ENCODE measurements around the gene POU5F2.
A peak's percentile ranks its signal among the peaks of the same experiment; 100 is the strongest.

The POU5F2 gene, protein sequence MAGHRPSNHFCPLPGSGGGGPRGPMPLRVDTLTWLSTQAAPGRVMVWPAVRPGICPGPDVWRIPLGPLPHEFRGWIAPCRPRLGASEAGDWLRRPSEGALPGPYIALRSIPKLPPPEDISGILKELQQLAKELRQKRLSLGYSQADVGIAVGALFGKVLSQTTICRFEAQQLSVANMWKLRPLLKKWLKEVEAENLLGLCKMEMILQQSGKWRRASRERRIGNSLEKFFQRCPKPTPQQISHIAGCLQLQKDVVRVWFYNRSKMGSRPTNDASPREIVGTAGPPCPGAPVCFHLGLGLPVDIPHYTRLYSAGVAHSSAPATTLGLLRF

DNA sequence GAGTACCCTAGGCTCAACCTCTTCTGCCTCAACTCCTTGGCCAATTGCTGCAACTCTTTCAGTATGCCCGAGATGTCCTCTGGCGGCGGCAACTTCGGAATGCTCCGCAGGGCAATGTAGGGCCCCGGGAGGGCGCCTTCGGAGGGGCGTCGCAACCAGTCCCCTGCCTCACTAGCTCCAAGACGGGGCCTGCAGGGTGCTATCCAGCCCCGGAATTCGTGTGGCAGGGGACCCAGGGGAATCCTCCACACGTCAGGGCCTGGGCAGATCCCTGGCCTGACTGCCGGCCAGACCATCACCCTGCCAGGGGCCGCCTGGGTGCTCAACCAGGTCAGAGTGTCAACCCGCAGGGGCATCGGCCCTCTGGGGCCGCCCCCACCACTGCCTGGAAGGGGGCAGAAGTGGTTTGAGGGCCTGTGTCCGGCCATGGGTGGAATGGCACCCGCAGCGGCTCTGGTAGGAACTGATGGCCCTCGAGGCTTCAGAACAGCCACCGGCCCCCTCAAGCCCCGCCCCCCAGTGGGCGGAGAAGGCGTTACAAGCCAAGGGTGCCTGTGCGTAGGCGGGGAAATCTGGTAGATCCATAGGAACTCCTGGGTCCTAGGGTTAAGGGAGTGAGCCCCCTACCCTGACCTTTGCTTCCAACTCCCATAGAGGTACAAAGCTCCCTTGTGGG is at the start of gene POU5F2:
Gene POU5F2, minus strand, starts transcription at position 465 of the 676 bp plus-strand sequence. Its CDS starts 37 bp downstream, at position 428.
- no peak for DNase-seq

DNA sequence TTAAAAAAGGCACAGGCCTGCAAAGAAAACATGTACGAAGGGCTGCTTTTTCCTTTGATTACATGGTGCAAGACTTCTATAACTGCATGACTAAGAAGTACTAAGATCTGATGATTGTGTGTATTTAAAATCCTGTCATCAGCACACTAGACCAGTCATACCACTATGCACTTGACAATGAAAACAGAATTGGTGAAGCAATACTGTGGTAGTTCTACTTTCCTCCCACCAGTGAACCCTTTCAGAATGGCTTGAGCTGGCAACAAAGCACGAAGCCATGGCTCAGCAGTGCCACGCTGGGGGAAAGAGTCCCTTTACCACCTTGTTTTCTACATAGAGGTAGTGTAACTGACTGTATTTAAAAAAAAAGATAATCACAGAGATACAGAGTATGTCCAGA is 49.0 kb upstream of the POU5F2 start:
- DNase-seq, result no peak

DNA sequence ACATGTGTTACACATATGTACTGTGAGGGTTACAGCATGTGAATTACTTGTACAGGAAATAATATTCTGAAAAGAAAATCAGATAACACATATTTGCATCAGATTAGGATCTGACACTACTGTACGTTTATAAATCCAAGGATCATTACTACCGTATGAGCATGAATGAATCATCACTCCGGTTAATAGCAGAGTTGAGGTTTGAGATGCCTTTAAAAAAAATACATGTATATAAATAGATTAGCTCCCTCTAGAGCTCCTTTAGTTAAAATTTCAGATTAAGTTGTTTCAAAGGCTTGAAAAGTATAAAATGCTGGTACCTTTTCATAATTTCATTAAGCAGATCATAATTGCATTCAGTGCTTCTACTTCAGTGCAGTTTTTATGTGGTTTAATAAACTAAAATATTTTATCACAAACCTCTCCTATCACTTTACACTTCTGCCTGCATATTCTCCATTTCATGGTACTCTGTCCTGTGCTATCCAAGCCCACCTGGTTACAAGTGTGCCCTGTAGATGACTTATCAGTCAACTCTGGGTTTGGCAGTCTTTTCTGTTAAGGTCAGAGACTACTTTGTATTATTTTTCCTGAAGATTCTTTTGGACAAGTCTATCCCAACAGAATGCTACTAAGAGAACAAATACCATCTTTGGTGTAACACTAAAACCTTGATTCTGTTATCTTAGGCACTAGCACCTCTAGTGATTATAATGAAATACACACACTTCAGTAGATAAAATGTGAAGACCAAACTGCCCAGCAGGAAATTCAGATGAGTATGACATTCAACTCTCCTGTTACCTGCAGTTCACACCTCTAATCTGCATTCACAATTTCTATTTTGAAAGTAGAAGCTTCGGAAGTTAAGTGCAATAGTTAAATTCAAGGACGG is 48.0 kb upstream of the POU5F2 start:
- peak; percentile 80 for DNase-seq

DNA sequence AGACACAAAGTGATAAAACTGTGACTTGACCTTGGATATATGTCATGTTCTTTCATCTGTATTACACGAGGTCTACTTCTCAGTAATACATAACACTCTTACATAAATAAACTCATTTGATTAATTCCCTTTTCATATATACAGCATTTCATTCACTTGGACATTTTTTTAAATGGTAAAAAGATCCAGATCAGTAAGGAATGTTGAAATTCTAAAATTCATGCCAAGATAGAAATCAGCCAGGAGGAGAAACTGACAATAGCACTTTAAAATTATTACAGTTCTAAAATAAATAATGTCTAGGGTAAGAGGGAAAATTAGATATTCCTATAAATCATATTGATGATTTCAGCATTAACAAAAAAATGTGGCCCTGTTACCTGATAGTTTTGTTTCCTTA is 46.2 kb upstream of the POU5F2 start:
- DNase-seq, result no peak

DNA sequence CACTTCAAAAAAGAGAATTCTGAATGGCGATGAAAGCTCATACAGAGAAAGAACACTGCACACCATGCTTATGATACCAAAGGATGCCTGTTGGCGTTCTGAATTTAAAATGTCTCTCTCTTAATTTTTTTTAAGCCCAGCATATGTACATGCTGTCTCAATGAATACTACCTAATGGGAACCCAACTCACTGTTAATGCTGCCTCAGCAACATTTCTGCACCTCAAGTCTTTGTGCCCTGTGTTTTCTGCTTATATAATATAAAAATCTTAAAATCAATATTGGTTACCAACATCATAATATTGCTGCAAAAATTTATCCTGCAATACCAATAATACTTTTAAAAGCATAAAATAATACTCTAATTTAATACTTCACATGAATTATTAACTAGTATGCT is 44.1 kb upstream of the POU5F2 start:
- no peak for DNase-seq

DNA sequence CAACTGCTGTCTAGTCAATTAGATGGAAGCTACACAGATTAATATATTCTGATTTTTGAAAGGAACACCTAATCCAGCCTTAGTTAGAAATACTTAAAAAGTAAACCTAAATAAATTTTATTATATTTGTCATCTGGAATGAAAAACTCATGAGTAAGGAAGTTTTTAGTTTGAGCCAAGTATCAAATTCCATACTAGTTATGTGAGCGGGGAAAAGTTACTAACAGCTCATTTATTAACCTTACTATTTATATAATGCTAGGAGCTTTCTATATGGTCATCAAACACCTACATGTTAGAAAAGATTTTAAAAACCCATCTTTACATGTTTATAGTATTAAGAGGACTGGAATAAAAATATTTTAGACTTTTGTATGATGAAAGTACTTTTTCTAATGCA is 41.6 kb upstream of the POU5F2 start:
- DNase-seq, result no peak

DNA sequence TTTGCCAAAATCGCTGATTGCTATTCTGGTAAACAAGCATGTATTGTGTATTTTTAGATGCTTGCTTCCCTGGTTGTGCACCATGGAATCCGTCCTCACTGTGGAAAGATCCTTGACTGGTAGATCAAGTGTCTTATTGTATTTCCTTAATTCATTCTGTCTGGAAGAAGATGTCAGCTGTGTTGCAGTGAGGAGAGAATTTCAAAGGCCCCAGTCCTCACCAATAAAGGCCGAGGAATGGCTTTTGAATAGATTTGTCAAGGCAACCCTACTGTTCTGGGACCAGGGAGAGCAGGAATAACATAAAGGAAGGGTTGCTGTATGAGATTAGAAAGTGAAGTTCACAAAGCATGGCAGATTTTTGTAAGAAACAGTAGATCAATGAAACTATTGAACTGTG is 36.2 kb upstream of the POU5F2 start:
- no peak for DNase-seq

DNA sequence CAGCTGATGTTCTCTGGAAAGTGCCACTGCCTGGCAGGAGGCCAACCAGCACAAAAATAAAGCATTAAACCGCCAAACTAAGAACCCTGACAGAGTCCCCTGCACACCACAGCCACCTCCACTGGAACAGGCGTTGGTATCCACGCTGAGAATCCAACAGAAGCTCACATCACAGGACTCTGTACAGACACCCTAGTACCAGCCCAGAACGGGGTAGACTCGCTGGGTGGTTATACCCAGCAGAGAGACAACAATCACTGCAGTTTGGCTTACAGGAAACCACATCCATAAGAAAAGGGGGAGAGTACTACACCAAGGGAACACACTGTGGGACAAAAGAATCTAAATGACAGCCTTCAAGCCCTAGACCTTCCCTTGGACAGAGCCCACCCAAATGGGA is 15.0 kb upstream of the POU5F2 start:
- DNase-seq, result no peak

DNA sequence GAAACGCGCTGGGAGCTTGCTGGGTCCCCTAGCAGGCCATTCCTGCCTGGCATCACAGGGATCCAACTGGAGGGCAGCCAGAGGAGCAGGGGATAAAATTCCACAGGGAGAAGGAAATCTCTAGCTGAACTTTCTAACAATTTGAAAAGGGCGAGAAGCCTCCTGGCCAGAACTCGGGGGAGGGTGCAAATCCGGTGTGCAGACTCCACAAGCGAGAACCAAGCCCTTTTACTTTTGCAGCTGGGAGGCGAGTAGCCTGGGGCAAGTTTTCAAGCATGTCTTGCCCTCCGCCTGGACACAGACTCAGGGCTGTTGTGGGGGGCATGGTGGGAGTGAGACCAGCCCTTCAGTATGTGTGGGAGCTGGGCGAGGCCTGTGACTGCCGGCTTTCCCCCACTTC is 14.3 kb upstream of the POU5F2 start:
- DNase-seq, result no peak

DNA sequence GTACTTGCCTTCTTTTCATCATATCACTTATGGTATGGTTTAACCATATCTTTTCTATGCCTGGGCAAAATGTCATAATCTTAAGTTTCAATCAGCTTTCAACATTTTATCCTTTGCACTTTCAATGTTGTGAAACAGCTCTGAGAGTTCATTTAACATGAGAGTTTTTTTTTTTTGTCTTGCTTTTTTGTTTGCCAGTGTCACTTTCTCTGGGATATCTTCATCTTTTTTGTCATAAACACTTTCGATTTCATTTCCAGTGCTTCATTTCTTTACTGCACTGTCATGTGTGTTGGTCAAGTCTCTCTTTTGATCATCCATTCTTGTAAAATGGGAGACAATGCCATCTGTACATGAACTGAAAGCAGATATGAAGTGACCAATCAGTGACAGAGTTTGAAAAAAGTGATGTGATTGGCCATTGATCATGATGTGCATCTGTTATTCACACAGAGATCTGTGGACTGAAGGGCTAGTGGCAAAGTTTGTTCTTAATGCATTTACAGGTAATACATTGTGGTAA is 7.5 kb upstream of the POU5F2 start:
- DNase-seq, result no peak

DNA sequence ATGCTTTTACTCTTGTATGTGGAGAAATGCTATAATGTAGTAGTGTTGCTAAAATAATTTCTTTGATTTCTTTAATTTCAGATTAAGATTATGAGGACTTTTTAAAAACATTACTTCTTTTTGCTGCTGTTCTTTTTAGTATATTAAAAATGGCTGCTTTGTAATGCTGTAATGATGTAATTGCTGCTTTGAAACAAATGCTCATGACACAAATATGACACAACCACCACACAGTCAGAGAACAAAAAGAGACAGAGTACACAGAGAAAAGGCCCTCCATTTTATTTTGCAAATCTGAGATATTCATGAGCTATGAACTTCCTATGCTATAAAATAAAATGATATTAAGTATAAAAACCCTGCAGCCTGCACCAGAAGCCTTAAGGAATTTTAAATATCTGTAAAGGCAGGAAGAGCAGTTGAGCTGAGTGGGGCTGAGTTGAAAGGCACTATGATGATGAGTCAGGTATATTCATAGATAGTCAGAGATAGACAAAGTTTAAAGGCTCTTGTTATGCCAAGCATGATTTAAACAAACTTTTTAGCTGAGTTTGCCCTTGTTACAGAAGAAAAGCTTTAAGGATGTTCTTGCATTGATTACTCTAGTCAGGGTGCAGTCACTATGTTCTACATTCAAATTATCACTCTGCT is 5.1 kb upstream of the POU5F2 start:
- DNase-seq, result peak; percentile 32

DNA sequence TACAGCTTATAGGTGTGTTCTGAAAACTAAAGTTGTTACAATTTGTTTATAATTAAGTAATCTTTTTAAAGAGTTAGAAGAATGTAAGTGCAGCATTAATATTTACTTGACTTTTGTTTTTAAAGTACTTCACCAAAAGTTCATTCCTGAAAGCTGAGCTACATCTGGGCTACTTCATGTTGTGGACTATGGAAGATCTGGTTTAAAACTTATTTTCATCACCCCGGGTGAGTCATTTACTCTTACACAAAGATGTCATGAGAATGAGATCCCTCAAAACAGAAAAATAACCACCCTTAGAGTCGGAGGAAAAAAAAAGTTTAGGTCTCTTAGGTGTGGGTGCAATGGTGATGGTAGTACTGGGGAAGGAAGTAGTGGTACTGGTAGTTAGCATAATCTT is 5.1 kb downstream of the POU5F2 start:
- peak; percentile 38 for DNase-seq

DNA sequence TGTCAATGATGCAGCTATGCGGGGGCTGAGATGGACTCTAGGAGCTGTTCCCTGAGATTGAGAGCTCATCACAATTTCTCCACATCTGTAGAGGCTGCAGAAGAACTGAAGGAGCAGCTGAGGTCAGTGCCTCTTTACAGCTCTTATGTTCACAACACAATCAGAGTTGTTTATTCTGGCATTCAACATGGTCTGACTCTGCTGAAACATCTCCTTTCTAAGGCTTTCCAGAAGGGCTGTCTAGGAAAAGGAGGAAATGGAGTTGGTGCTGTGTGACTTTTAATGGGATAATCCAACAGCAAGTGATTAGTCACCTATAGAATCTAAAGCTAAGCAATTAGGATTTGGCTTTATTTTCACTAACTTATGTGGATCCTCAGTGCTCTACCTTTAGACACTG is 6.0 kb downstream of the POU5F2 start:
- DNase-seq, result peak; percentile 29

DNA sequence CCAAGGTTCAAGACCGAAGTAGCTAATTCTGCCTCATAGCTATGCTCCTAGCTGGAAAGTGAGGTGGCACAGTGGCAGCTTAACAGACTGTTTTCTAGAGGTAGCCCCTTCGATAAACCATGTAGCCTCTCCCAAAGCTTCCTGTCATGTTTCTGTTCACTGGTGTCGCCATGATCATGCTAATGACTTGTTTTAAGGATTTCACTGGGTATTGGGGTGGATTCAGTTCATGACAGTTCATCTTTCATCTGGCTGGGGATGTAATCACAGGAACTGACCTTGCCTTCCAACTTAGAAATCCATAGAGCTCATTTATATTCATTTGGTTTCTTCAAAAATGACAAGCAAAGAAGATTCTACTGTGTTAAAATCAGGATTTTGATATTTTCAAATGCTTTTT is 9.4 kb downstream of the POU5F2 start:
- no peak for DNase-seq

DNA sequence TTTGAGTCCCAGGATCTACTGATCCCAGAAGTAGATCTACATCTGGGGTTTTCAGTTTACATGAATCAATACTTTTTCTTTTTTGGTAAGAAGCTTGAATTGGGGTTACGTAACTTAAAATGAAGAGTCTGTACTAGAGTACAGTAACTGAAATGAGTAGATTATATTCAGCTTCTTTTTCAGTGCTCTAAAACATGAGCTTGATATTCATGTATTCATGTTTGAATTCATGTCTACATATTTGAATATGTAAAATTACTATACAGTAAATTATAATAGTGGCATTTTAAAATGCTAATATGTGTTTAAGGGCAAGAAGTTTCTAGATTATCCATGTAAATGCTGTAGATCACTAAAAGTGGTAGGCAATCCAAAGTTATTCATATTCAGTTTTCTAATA is 14.8 kb downstream of the POU5F2 start:
- DNase-seq, result no peak

DNA sequence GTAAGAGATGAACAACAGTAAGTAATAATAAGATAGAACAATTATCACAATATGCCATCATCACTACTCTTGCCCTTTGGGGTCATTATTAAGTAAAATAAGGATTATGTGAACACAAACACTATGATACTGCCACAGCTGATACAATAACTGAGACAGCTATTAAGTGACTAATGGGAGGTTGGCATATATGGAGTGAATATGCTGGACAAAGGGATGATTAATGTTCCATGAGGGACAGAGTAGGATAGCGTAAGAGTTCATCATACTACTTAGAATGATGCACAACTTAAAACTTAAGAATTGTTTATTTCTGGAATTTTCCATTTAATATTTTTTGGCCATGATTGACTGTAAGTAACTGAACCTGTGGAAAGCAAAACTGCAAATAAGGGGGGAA is 16.6 kb downstream of the POU5F2 start:
- no peak for DNase-seq

DNA sequence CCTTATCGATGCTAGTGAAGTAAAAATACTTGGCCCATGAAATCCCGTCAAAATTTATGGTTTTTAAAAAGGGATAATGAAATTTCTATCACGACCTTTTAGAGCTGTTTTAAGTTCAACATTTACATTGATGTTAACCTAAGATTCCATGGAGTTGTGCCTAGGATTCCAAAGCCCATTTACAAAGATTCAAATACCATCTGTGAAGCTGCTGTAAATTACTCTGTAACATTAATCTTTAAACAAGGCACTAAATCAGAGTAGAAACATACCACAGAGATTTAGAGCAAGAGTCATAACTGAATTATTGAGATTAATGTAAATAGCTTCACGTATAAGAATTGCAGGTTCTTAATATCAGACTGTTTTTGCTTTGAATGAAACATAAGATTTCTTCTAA is 17.7 kb downstream of the POU5F2 start:
- peak; percentile 8 for DNase-seq

DNA sequence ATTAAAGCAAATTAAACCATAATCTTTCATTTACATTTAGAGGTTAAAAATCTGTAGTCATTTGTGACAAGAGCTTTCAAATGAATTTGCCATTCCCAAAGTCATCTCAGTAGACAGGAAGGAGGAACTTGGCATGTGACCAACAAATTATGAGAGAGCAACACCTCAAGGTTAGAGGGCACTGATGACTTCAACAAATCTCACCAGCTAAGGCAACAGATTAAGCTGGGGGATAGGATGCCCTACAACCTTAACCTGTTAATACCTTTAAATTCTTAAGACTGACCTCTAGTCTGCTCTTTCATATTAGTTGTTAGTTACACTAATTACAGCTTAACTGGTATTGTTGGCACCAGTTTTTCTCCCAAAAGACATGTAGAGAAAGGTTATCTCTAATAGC is 18.4 kb downstream of the POU5F2 start:
- peak; percentile 9 for DNase-seq

DNA sequence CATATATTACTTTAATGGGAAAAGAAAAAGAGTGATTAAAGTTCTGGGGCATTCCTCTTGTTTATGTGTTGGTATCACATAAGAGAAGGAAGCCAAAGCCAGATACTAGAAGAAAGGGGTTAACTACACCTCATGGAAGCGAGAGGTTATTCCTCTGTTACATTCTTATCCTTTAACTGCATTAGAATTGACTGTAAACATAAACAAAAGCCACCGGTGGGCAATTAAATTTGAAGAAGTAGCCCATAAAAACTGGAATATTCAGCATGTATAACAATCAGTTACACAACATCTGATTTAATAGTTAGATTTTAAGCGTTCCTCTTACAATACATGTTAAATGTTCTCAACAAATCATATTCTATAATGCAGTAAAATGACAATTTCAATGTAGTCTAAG is 18.8 kb downstream of the POU5F2 start:
- no peak for DNase-seq

DNA sequence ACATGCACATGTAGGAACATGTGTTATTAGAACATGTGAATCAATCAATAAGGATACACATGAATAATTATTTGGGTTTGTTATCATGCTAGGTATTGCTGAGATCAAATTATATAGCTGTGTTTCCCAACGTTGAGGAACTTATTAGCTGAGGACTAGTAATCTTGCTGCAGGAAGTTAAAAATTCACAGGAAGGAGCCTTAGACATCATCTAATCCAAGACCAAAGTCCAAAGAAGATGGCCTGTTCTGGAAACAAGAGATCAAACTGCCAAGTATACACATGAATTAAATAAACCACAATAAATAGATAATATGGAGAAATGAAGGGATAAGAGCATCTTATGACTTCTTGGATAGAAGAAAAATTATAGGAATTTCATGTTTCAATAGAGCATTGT is 19.9 kb downstream of the POU5F2 start:
- no peak for DNase-seq

DNA sequence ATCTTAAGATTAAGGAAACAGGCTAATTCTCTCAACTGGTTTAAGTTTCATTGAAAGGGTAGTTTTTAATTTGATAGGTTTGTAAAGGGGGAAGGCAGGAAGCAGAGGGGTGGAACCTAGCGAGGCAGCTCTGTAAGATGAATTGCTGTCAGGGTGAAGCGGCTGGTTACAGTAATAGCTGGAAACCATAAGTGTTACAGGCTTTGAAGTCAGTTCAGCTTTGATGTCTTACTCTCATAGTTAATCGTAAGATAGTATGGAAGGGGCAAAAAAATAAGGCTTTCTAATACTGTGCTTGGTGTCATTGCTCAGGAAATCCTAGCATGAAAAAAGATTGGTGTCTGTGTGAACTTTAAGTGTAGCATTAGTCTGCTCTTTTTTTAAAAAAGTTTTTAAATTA is 20.3 kb downstream of the POU5F2 start:
- no peak for DNase-seq

DNA sequence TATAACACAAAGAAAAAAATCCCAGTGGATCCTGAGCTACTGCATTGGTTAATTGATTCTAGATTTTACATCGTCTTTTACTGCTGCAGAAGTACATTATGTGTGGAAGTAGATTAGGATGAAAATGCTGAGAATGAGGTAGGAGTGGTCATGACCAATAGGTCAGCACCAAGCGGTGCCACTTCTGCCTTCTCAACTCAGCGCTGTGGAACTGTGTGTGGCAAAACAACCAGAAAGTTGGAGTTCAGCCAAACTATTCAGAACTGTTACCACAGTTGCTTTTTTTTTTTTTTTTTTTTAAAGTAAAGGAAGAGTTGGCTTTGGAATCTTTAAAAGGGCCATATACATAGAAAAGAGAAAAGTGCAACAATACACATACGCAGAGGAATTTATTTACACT is 24.2 kb downstream of the POU5F2 start:
- peak; percentile 37 for DNase-seq

DNA sequence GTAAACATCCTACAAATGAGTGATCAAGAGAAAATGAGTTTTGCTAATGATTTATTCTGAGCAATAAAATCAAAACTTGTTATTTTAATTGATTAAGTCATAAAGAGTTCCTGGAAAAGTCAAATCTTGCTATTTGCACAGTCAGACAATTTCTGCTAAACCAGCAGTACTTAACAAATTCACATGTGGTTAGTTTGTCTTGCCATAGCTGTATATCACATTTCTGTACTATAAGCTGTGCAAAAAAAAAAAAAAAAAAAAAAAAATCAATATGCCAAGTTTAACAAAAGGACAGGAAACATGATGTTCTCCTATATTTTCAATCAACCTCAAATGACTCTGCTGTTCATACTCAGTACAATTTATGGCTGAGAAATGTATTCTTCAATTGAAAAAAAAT is 24.9 kb downstream of the POU5F2 start:
- no peak for DNase-seq

Measured in fibroblast of skin of right quadriceps (primary cell).